H1 (cell line): ENCODE data around the gene ZNF598. TPM values are rescaled to one million over a fixed set of nuclear protein-coding genes. Genes with fewer than 3 reads are reported as not detected.

ENCODE experiments used
- ASH2L ChIP-seq: fragments of 200-600, 300-600 bp; sonication (generic); IDR thresholded peaks from one replicate; pipeline ENCODE4 v1.7.1; 2017; ENCODE audit warnings: low read length
- BCL11A ChIP-seq, 2 experiments: IDR thresholded peaks; one replicate each; pipeline ENCODE4 v1.6.1; 2011; ENCODE audit warnings: low read depth in 2 of 2, low read length in 2 of 2, mild to moderate bottlenecking in 2 of 2
- CEBPB ChIP-seq: IDR thresholded peaks from 2 replicates; pipeline ENCODE4 v1.6.1; 2012; ENCODE audit warnings: low read depth, low read length
- CHD1 ChIP-seq: IDR thresholded peaks from 2 replicates; pipeline ENCODE4 v1.6.1; 2012; ENCODE audit warnings: low read depth, low read length, improper control_type of control experiment
- CHD2 ChIP-seq: IDR thresholded peaks from 2 replicates; pipeline ENCODE4 v1.6.1; 2012; ENCODE audit warnings: low read length, improper control_type of control experiment
- CREB1 ChIP-seq: IDR thresholded peaks from 2 replicates; pipeline ENCODE4 v1.6.1; 2012; ENCODE audit warnings: inconsistent platforms
- CTBP2 ChIP-seq: IDR thresholded peaks from 2 replicates; pipeline ENCODE4 v1.7.0; 2011; ENCODE audit warnings: borderline replicate concordance, mild to moderate bottlenecking, moderate library complexity, mixed read lengths, low read length; ENCODE audit not compliant: insufficient read depth, insufficient read length
- EGR1 ChIP-seq: IDR thresholded peaks from 2 replicates; pipeline ENCODE4 v1.6.1; 2011; ENCODE audit warnings: low read depth, low read length, borderline replicate concordance
- FOSL1 ChIP-seq: IDR thresholded peaks from 2 replicates; pipeline ENCODE4 v1.6.1; 2011; ENCODE audit warnings: mild to moderate bottlenecking, low read depth, low read length, moderate library complexity; ENCODE audit not compliant: insufficient read depth
- GABPA ChIP-seq: IDR thresholded peaks from 2 replicates; pipeline ENCODE4 v1.6.1; 2011; ENCODE audit warnings: mild to moderate bottlenecking, low read length, moderate library complexity, borderline replicate concordance; ENCODE audit not compliant: insufficient read depth
- HDAC2 ChIP-seq, 2 experiments: fragments of 300-600 bp in 1 of 2; sonication (generic) in 1 of 2; IDR thresholded peaks; 2 replicates each; pipeline ENCODE4 v1.6.1; 2011 to 2012; ENCODE audit warnings: low read depth in 2 of 2, low read length in 2 of 2, mild to moderate bottlenecking in 2 of 2, moderate library complexity in 2 of 2, borderline replicate concordance in 1 of 2, inconsistent platforms in 1 of 2
- NRF1 ChIP-seq: IDR thresholded peaks from 2 replicates; pipeline ENCODE4 v1.6.1; 2011; ENCODE audit warnings: mild to moderate bottlenecking, low read depth, low read length, improper control_type of control experiment
- POU5F1 ChIP-seq: IDR thresholded peaks from 2 replicates; pipeline ENCODE4 v1.6.1; 2011; ENCODE audit warnings: low read depth, mild to moderate bottlenecking, low read length, moderate library complexity
- RBBP5 ChIP-seq: IDR thresholded peaks from 2 replicates; pipeline ENCODE4 v1.7.1; 2012; ENCODE audit warnings: low read depth, mild to moderate bottlenecking, inconsistent platforms, low read length, moderate library complexity, borderline replicate concordance
- RNF2 ChIP-seq: fragments of 200-900, 300-1000 bp; sonication (generic); IDR thresholded peaks from 2 replicates; pipeline ENCODE4 v1.7.1; 2016; ENCODE audit warnings: borderline replicate concordance, low read depth, mild to moderate bottlenecking, antibody characterized with exemption, low read length; ENCODE audit not compliant: poor library complexity, severe bottlenecking; ENCODE audit errors: missing control alignments
- SIN3A ChIP-seq, 2 experiments: IDR thresholded peaks in 1 of 2; conservative IDR thresholded peaks in 1 of 2; 2 replicates each; pipeline ENCODE4 v1.6.1; 2011 to 2012; ENCODE audit warnings: low read length in 2 of 2, improper control_type of control experiment in 1 of 2, low read depth in 1 of 2, mild to moderate bottlenecking in 1 of 2
- SIRT6 ChIP-seq: IDR thresholded peaks from one replicate; pipeline ENCODE4 v1.7.1; 2012; ENCODE audit warnings: low read length, inconsistent platforms
- SIX5 ChIP-seq: IDR thresholded peaks from 2 replicates; pipeline ENCODE4 v1.6.1; 2011; ENCODE audit warnings: mild to moderate bottlenecking, low read depth, low read length
- SP2 ChIP-seq: IDR thresholded peaks from 2 replicates; pipeline ENCODE4 v1.6.1; 2012; ENCODE audit warnings: mild to moderate bottlenecking, low read length, inconsistent platforms
- SRF ChIP-seq: IDR thresholded peaks from 2 replicates; pipeline ENCODE4 v1.6.1; 2011; ENCODE audit warnings: mild to moderate bottlenecking, low read depth, low read length, moderate library complexity
- SUZ12 ChIP-seq: fragments of 200-600 bp; sonication (generic); IDR thresholded peaks from 2 replicates; pipeline ENCODE4 v1.6.1; 2012; ENCODE audit warnings: mild to moderate bottlenecking, inconsistent platforms, low read length, moderate library complexity, mixed read lengths
- TAF7 ChIP-seq: optimal IDR thresholded peaks from 2 replicates; pipeline ENCODE3; 2011; ENCODE audit warnings: low read depth, mild to moderate bottlenecking, inconsistent platforms, low read length, moderate library complexity, borderline replicate concordance
- TBP ChIP-seq: IDR thresholded peaks from 2 replicates; pipeline ENCODE4 v1.6.1; 2011; ENCODE audit warnings: low read depth, low read length, improper control_type of control experiment
- ZNF274 ChIP-seq: IDR thresholded peaks from 2 replicates; pipeline ENCODE4 v1.7.0; 2012; ENCODE audit warnings: low read length, borderline replicate concordance; ENCODE audit errors: extremely low read depth
- polyA plus RNA-seq, 7 experiments: library from polyadenylated mRNA; depleted of rRNA in 3 of 7; stranded (reverse) in 5 of 7; unstranded in 2 of 7; fragments of >200 nt in 5 of 7; fragments of 200-250 nt in 2 of 7; gene quantifications; 1 replicate in 5 of 7; 2 replicates in 1 of 7; 4 replicates in 1 of 7; pipeline versions ENCODE4 v1.2.1 to v1.2.3, GENCODE V29; 2011 to 2013; ENCODE audit warnings: missing spikeins in 2 of 7, mixed read lengths in 2 of 7
- total RNA-seq: library from RNA; stranded (reverse); fragmentation: NEBNext Ultra II Directional; extraction: Animal tissue kit (Norgen Biotek cat#: 25700); gene quantifications from 2 replicates; pipeline ENCODE4 v1.2.1, GENCODE V29; 2021
- TF ChIP-seq, protein P1 (sequence below): IDR thresholded peaks from 2 replicates; pipeline ENCODE4 v1.6.1; 2012; ENCODE audit warnings: inconsistent platforms

ZNF598 gene
- total and polyA plus RNA-seq, 2 of the 8 experiments (the other 6 are each of a cell fraction or from before 2014, with no cell fraction given): 29.3 to 47.6 TPM

DNA sequence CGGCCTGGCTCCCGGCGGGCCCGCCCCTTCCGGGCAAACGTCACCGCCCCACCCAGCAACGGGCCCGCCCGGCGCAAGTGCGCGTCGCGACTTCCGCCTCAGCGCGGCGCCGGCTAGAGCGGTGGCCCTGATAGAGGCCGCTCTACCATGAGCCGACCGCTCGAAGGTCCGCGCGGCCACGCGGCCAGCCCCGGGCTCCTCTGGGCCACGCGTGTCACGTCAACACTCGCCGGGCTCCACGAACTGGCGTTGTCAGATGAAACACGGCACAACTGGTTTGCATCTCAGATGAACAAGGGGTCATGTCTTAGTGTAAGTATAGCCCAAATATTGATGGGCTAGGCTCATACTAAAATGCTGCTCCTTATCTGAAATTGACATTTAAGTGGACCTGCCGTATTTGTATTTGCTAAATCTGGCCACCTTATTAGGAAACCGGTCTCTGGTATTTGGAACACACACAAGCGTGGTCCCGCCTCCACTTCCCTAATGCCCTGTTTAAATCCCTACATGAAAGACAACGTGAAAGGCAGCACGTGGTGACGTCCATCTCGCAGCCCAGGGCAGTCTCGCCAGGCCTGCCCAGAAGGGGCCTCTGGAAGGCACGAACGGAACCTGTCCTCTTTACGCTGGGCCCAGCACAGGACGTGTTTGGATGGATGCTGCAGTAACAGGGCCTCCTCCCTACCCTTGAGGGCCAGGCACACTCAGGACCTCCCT, at the start of gene ZNF598 (continued):
- TF ChIP-seq RNF2: no peak
- no peak for TF ChIP-seq SIX5
- peak; percentile 86; the same call in 1 of the 2 replicates for TF ChIP-seq SP2
- TF ChIP-seq CHD2: no peak
- no peak for TF ChIP-seq POU5F1
- TF ChIP-seq CTBP2: no peak
- TF ChIP-seq HDAC2 (IDR thresholded peaks at IDR 0.05; ENCODE audit: borderline replicate concordance in 1 of 2, low read depth in 2 of 2, low read length in 2 of 2): peak in 1 of 2 experiments; percentile 71; a peak in 1 of 4 replicates
- no peak for TF ChIP-seq NRF1
- TF ChIP-seq TBP: peak; percentile 54
- no peak for TF ChIP-seq CEBPB
- TF ChIP-seq FOSL1: no peak
- TF ChIP-seq SIN3A (conservative IDR thresholded peaks at IDR 0.05 in 1 of 2, IDR thresholded peaks at IDR 0.05 in 1 of 2; ENCODE audit: low read depth in 1 of 2, low read length in 2 of 2): peak; percentile 47 to 84; a peak in 2 of 4 replicates
- TF ChIP-seq ASH2L: peak; percentile 64
- TF ChIP-seq SRF: no peak
- no peak for TF ChIP-seq SUZ12
- TF ChIP-seq RBBP5: no peak
- peak; percentile 89; the same call in 1 of the 2 replicates for TF ChIP-seq GABPA
- TF ChIP-seq SIRT6: no peak
- peak; percentile 84 for TF ChIP-seq EGR1
- no peak for TF ChIP-seq ZNF274
- no peak for TF ChIP-seq CHD1
- TF ChIP-seq BCL11A (IDR thresholded peaks at IDR 0.05; ENCODE audit: low read depth in 2 of 2, low read length in 2 of 2): no peak
- TF ChIP-seq TAF7: peak; percentile 68
- peak; percentile 77 for TF ChIP-seq CREB1
- TF ChIP-seq, protein P1, sequence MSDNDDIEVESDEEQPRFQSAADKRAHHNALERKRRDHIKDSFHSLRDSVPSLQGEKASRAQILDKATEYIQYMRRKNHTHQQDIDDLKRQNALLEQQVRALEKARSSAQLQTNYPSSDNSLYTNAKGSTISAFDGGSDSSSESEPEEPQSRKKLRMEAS: peak; percentile 75
